Lower leg skin (tissue), 3 donors: ENCODE measurements around the gene SVOPL.

Experiments used
- CTCF ChIP-seq, 3 donors: fragments of 450-650 bp; IDR thresholded peaks; one replicate each; pipeline ENCODE4 v1.5.1; 2016; ENCODE audit warnings: antibody characterized with exemption in 3 of 3, mild to moderate bottlenecking in 3 of 3, moderate library complexity in 2 of 3
- POLR2A ChIP-seq, 2 donors: fragments of 450-650 bp; IDR thresholded peaks; one replicate each; pipeline ENCODE4 v1.6.1; 2016 to 2017; ENCODE audit warnings: antibody characterized with exemption in 2 of 2, mild to moderate bottlenecking in 1 of 2, moderate library complexity in 1 of 2

- no peak for TF ChIP-seq CTCF (IDR thresholded peaks at IDR 0.05)
- no peak for TF ChIP-seq POLR2A (IDR thresholded peaks at IDR 0.05)
Observed at GRCh38 chr7:138626846-138627245, 74.3 kb downstream of the SVOPL start.
